ENCODE results near the gene TUBA8.
"Not testable (repeated sequence)": the region's sequence is repeated elsewhere in the genome, so short reads cannot be mapped to it uniquely, and the experiment has no call there.

The TUBA8 gene

GRCh38 chr22:18071968-18072310, 38.7 kb upstream of the TUBA8 start:
- Mint-ChIP-seq H3K27ac (no peak overlapping the region), H3K4me3 (no peak overlapping the region), H3K4me1 (ENCODE audit: low read depth) (peaks cover 11% of the 10 kb centered on the region), H3K9me3 (ENCODE audit: low read depth) (no peaks in the 10 kb centered on the region), H3K36me3 (no peaks in the 10 kb centered on the region), H3K27me3 (peaks cover 2% of the 10 kb centered on the region)

DNA sequence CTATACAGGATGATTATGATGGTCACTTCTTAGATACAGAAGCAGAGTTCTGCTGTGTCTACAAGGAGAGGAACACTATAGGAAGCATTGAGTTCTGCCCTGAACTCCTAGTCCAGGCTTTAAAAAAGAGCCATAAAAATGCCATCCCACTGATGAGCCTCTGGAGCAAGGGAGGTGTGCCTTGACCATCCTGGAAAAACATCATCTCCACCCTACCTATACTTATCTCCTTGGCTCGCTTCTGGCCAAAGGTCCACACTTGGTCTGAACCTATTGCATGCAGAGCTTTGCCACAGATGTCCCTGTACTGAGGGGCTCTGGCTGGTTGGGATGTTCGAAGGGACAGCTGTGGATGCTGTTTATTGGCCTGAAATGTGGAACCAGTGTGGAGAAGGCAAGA, 37.1 kb upstream of the TUBA8 start:
- Mint-ChIP-seq H3K27me3 (peaks cover under 1% of the 10 kb centered on the region), H3K4me1 (ENCODE audit: low read depth) (peaks cover 20% of the 10 kb centered on the region), H3K4me3 (no peak overlapping the region), H3K9me3 (ENCODE audit: low read depth) (no peaks in the 10 kb centered on the region), H3K27ac (no peak overlapping the region), H3K36me3 (peaks cover under 1% of the 10 kb centered on the region)

GRCh38 chr22:18073927-18074326, 36.7 kb upstream of the TUBA8 start:
- not testable (repeated sequence) for H3K27me3 Mint-ChIP-seq; H3K27ac Mint-ChIP-seq; H3K4me3 Mint-ChIP-seq; H3K9me3 Mint-ChIP-seq (ENCODE audit: low read depth); H3K36me3 Mint-ChIP-seq
- H3K4me1 Mint-ChIP-seq (ENCODE audit: low read depth), result peaks cover 23% of the 10 kb centered on the region

- Mint-ChIP-seq H3K4me3 (no peak overlapping the region), H3K36me3 (peaks cover 2% of the 10 kb centered on the region), H3K9me3 (ENCODE audit: low read depth) (no peaks in the 10 kb centered on the region), H3K27me3 (no peaks in the 10 kb centered on the region), H3K4me1 (ENCODE audit: low read depth) (peaks cover 33% of the 10 kb centered on the region), H3K27ac (no peak overlapping the region)
Observed at GRCh38 chr22:18075101-18075719, 35.4 kb upstream of the TUBA8 start.

GRCh38 chr22:18075720-18076497, 34.7 kb upstream of the TUBA8 start:
- H3K4me3 Mint-ChIP-seq, result peak overlapping the region; percentile 73
- peak overlapping the region; percentile 83 for H3K27ac Mint-ChIP-seq
- peaks cover 3% of the 10 kb centered on the region for H3K9me3 Mint-ChIP-seq (ENCODE audit: low read depth)
- peaks cover 7% of the 10 kb centered on the region for H3K36me3 Mint-ChIP-seq
- no peaks in the 10 kb centered on the region for H3K27me3 Mint-ChIP-seq
- H3K4me1 Mint-ChIP-seq (ENCODE audit: low read depth), result peaks cover 36% of the 10 kb centered on the region

DNA sequence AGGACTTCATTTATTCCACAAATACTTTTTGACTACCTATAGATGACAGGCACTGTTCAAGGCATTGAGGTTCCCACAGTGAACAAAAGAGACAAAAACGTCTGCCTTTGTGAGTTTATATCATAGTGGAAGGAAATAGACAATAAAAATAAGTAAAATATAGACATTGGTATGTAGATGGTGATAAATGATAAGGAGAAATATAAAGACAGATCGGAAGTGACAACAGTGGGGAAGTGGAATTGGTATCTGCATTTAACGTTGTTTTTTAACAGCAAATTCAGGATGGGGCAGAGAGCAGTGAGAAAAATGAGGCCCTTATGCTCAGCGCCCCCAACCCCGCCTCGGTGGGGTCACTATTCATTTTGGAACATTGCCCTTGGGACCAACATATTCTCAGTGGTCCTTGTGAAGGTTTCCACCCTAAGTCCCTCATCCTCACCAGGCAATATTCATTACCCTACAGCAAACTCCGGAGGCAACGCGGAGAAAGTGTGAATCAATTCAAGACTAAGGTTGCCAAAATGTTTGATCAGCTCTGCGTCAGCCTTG, 33.4 kb upstream of the TUBA8 start:
- peaks cover 10% of the 10 kb centered on the region for H3K36me3 Mint-ChIP-seq
- peak overlapping the region; percentile 98 for H3K4me3 Mint-ChIP-seq
- H3K9me3 Mint-ChIP-seq (ENCODE audit: low read depth), result peaks cover 4% of the 10 kb centered on the region
- peak overlapping the region; percentile 99 for H3K27ac Mint-ChIP-seq
- peaks cover 48% of the 10 kb centered on the region for H3K4me1 Mint-ChIP-seq (ENCODE audit: low read depth)
- no peaks in the 10 kb centered on the region for H3K27me3 Mint-ChIP-seq

- H3K4me1 Mint-ChIP-seq (ENCODE audit: low read depth), result peaks cover 54% of the 10 kb centered on the region
- no peaks in the 10 kb centered on the region for H3K27me3 Mint-ChIP-seq
- peak within 1 kb of the TSS; percentile 99 for H3K27ac Mint-ChIP-seq
- H3K36me3 Mint-ChIP-seq, result peaks cover 10% of the 10 kb centered on the region
- H3K9me3 Mint-ChIP-seq (ENCODE audit: low read depth), result peaks cover 4% of the 10 kb centered on the region
- peak within 1 kb of the TSS; percentile 98 for H3K4me3 Mint-ChIP-seq
Observed at GRCh38 chr22:18077639-18078328, 32.8 kb upstream of the TUBA8 start, which contains the start of gene PEX26. TSS of gene PEX26 (plus strand) at chr22:18077990. CDS start at chr22:18078377, 387 bp downstream.

- H3K36me3 Mint-ChIP-seq, result peaks cover 10% of the 10 kb centered on the region
- peak overlapping the region; percentile 99 for H3K27ac Mint-ChIP-seq
- peaks cover 4% of the 10 kb centered on the region for H3K9me3 Mint-ChIP-seq (ENCODE audit: low read depth)
- no peaks in the 10 kb centered on the region for H3K27me3 Mint-ChIP-seq
- H3K4me3 Mint-ChIP-seq, result peak overlapping the region; percentile 98
- peaks cover 58% of the 10 kb centered on the region for H3K4me1 Mint-ChIP-seq (ENCODE audit: low read depth)
Observed at GRCh38 chr22:18078329-18079041, 32.1 kb upstream of the TUBA8 start.

- H3K4me1 Mint-ChIP-seq (ENCODE audit: low read depth), result peaks cover 58% of the 10 kb centered on the region
- peak overlapping the region; percentile 96 for H3K4me3 Mint-ChIP-seq
- peak overlapping the region; percentile 67 for H3K27ac Mint-ChIP-seq
- H3K9me3 Mint-ChIP-seq (ENCODE audit: low read depth), result peaks cover 4% of the 10 kb centered on the region
- H3K36me3 Mint-ChIP-seq, result peaks cover 10% of the 10 kb centered on the region
- no peaks in the 10 kb centered on the region for H3K27me3 Mint-ChIP-seq
Observed at GRCh38 chr22:18079706-18080233, 30.8 kb upstream of the TUBA8 start.

DNA sequence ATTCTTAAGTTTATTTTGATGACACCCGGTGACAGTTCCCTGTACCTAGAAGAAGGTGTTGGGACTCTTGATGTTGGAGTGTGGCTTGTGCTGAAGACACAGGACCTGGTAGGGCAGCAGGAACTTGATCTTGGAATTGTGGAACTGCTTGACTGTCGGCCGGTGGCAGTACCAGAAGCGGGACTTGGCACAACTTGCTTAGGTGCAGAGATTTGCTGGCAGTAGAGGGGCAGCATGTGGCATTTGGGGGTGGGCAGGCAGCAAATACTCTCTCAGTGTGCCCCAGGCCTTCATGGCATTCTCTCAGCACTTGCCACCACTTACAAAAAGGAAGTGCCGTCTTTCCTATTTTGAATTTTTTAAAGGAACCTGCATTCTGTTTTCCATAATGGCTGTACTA, 29.2 kb upstream of the TUBA8 start:
- Mint-ChIP-seq H3K9me3 (ENCODE audit: low read depth) (peaks cover 4% of the 10 kb centered on the region), H3K27me3 (no peaks in the 10 kb centered on the region), H3K4me1 (ENCODE audit: low read depth) (peaks cover 51% of the 10 kb centered on the region), H3K4me3 (peak overlapping the region; percentile 14), H3K27ac (no peak overlapping the region), H3K36me3 (peaks cover 10% of the 10 kb centered on the region)

DNA sequence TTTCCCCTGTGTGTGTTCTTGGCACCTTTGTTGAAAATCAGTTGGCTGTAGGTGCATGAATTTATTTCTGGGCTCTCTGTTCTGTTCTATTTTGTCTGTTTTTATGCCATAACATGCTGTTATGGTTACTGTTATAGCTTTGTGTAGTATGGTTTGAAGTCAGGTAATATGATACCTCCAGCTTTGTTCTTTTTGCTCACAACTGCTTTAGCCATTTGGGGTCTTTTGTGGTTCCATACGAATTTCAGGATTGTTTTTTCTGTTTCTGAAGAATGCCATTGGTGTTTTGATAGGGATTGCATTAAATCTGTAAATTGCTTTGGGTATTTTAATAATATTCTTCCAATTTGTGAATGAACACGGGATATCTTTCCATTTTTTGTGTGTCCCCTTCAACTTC, 28.1 kb upstream of the TUBA8 start:
- no peaks in the 10 kb centered on the region for H3K27me3 Mint-ChIP-seq
- H3K27ac Mint-ChIP-seq, result no peak overlapping the region
- peak overlapping the region; percentile 11 for H3K4me3 Mint-ChIP-seq
- peaks cover 4% of the 10 kb centered on the region for H3K9me3 Mint-ChIP-seq (ENCODE audit: low read depth)
- H3K36me3 Mint-ChIP-seq, result peaks cover 10% of the 10 kb centered on the region
- peaks cover 42% of the 10 kb centered on the region for H3K4me1 Mint-ChIP-seq (ENCODE audit: low read depth)

DNA sequence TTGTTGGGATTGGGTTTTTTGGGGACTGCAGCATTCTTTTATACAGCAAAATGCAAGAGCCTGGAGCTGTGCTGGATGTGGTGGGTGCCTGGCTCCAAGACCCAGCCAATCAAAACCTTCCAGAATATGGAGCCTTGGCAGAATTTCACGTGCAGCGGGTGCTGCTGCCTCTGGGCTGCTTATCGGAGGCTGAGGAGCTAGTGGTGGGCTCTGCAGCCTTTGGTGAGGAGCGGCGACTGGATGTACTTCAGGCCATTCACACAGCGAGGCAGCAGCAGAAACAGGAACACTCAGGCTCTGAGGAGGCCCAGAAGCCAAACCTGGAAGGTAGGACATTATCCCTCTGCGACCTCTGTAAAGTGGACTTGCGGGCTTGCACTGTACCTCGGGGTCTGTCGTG, 27.2 kb upstream of the TUBA8 start:
- H3K36me3 Mint-ChIP-seq, result peaks cover 10% of the 10 kb centered on the region
- peaks cover 39% of the 10 kb centered on the region for H3K4me1 Mint-ChIP-seq (ENCODE audit: low read depth)
- H3K4me3 Mint-ChIP-seq, result no peak overlapping the region
- H3K27me3 Mint-ChIP-seq, result no peaks in the 10 kb centered on the region
- H3K27ac Mint-ChIP-seq, result no peak overlapping the region
- peaks cover 4% of the 10 kb centered on the region for H3K9me3 Mint-ChIP-seq (ENCODE audit: low read depth)

DNA sequence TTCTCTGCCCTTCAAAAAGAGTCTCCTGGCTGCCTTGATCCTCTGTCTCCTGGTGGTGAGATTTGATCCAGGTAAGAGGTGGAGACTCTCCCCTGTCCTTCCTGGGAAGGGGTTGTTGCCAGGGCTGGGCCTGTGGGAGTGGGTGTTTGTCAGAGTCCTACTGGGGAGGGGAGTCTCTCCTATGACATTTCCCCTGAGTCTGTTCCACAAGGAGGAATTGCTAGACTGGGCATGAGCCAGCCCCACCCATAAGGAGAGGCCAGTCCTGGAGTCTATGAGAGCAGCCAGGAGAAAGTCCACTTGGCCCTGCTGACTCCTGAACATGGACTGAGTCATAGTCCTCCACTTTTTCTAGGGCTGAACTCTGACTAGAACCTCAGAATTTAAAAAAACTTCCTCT, 25.4 kb upstream of the TUBA8 start:
- Mint-ChIP-seq H3K4me1 (ENCODE audit: low read depth) (peaks cover 27% of the 10 kb centered on the region), H3K9me3 (ENCODE audit: low read depth) (peaks cover 4% of the 10 kb centered on the region), H3K4me3 (no peak overlapping the region), H3K36me3 (peaks cover 10% of the 10 kb centered on the region), H3K27me3 (no peaks in the 10 kb centered on the region), H3K27ac (no peak overlapping the region)

- Mint-ChIP-seq H3K4me1 (ENCODE audit: low read depth) (peaks cover 10% of the 10 kb centered on the region), H3K9me3 (ENCODE audit: low read depth) (no peaks in the 10 kb centered on the region), H3K36me3 (peaks cover 2% of the 10 kb centered on the region), H3K27ac (no peak overlapping the region), H3K27me3 (no peaks in the 10 kb centered on the region), H3K4me3 (no peak overlapping the region)
Observed at GRCh38 chr22:18087350-18087855, 23.2 kb upstream of the TUBA8 start.

Measured in activated naive CD8-positive, alpha-beta T cell (primary cell).